Measurements from ENCODE around the gene POLD4.

POLD4 gene

GRCh38 chr11:67391304-67392182 lies 38.2 kb upstream of the POLD4 start, which contains the start of gene RAD9A:
Gene RAD9A (plus strand): TSS chr11:67391986. CDS start chr11:67392045, 59 bp downstream.
- peak; percentile 97 for TF ChIP-seq SIN3A (IDR thresholded peaks at IDR 0.05; ENCODE audit: borderline replicate concordance, insufficient read depth, low read length)
- peak; percentile 90 for TF ChIP-seq FOXP2 (optimal IDR thresholded peaks at IDR 0.05; ENCODE audit: borderline replicate concordance, extremely low read depth, extremely low read length, insufficient read depth)
- peak; percentile 64 for TF ChIP-seq POLR2AphosphoS5 (IDR thresholded peaks at IDR 0.05; ENCODE audit: low read depth, low read length)
- TF ChIP-seq REST (IDR thresholded peaks at IDR 0.05; ENCODE audit: insufficient read depth in 1 of 2, low read depth in 2 of 2, low read length in 2 of 2), result no peak
- peak; percentile 76; the same call in 1 of the 2 replicates for TF ChIP-seq TAF1 (IDR thresholded peaks at IDR 0.05; ENCODE audit: borderline replicate concordance, insufficient read depth, low read length)

- TF ChIP-seq FOXP2 (optimal IDR thresholded peaks at IDR 0.05; ENCODE audit: borderline replicate concordance, extremely low read depth, extremely low read length, insufficient read depth) (no peak), REST (IDR thresholded peaks at IDR 0.05; ENCODE audit: insufficient read depth in 1 of 2, low read depth in 2 of 2, low read length in 2 of 2) (no peak), SIN3A (IDR thresholded peaks at IDR 0.05; ENCODE audit: borderline replicate concordance, insufficient read depth, low read length) (no peak), TAF1 (IDR thresholded peaks at IDR 0.05; ENCODE audit: borderline replicate concordance, insufficient read depth, low read length) (no peak), POLR2AphosphoS5 (IDR thresholded peaks at IDR 0.05; ENCODE audit: low read depth, low read length) (no peak)
These were observed 37.6 kb upstream of the POLD4 start for GRCh38 chr11:67390947-67391303.

- TF ChIP-seq POLR2AphosphoS5 (IDR thresholded peaks at IDR 0.05; ENCODE audit: low read depth, low read length), result no peak
- TF ChIP-seq REST (IDR thresholded peaks at IDR 0.05; ENCODE audit: insufficient read depth in 1 of 2, low read depth in 2 of 2, low read length in 2 of 2), result no peak
- TF ChIP-seq SIN3A (IDR thresholded peaks at IDR 0.05; ENCODE audit: borderline replicate concordance, insufficient read depth, low read length), result no peak
- TF ChIP-seq TAF1 (IDR thresholded peaks at IDR 0.05; ENCODE audit: borderline replicate concordance, insufficient read depth, low read length), result no peak
- TF ChIP-seq FOXP2 (optimal IDR thresholded peaks at IDR 0.05; ENCODE audit: borderline replicate concordance, extremely low read depth, extremely low read length, insufficient read depth), result no peak
These were observed 36.1 kb upstream of the POLD4 start for GRCh38 chr11:67389477-67389876.

- no peak for TF ChIP-seq TAF1 (IDR thresholded peaks at IDR 0.05; ENCODE audit: borderline replicate concordance, insufficient read depth, low read length)
- TF ChIP-seq SIN3A (IDR thresholded peaks at IDR 0.05; ENCODE audit: borderline replicate concordance, insufficient read depth, low read length), result no peak
- no peak for TF ChIP-seq REST (IDR thresholded peaks at IDR 0.05; ENCODE audit: insufficient read depth in 1 of 2, low read depth in 2 of 2, low read length in 2 of 2)
These were observed 34.2 kb upstream of the POLD4 start for GRCh38 chr11:67387518-67387917.
